Activated T-helper 17 cell treated with anti-CD3 and anti-CD28 coated beads, Interleukin-2, amount 50 U/mL, for 72 hours (primary cell): ENCODE measurements around the gene MAGI1. TPM values are rescaled to one million over a fixed set of nuclear protein-coding genes. Genes with fewer than 3 reads are reported as not detected.
"Not testable (repeated sequence)": the region's sequence is repeated elsewhere in the genome, so short reads cannot be mapped to it uniquely, and the experiment has no call there.

Source experiments
- ATAC-seq: fragments of 150-1000 bp; cut with Tn5 transposase; replicated peaks from 2 replicates; pipeline ENCODE4 v1.10.0; 2021; ENCODE audit warnings: mild to moderate bottlenecking, moderate library complexity
- H3K27ac Mint-ChIP-seq: one replicate; pipeline ENCODE4 v1.8.0; 2022; ENCODE audit warnings: mixed read lengths
- H3K27me3 Mint-ChIP-seq: one replicate; pipeline ENCODE4 v1.8.0; 2022; ENCODE audit warnings: mixed read lengths
- H3K36me3 Mint-ChIP-seq: one replicate; pipeline ENCODE4 v1.8.0; 2022; ENCODE audit warnings: low read depth, mild to moderate bottlenecking, mixed read lengths
- H3K4me1 Mint-ChIP-seq: one replicate; pipeline ENCODE4 v1.8.0; 2022; ENCODE audit warnings: mixed read lengths
- H3K4me3 Mint-ChIP-seq: one replicate; pipeline ENCODE4 v1.8.0; 2022; ENCODE audit warnings: mild to moderate bottlenecking, mixed read lengths
- H3K9me3 Mint-ChIP-seq: one replicate; pipeline ENCODE4 v1.8.0; 2022; ENCODE audit warnings: mixed read lengths
- total RNA-seq, 2 donors: library from RNA; stranded (reverse); gene quantifications; one replicate each; pipeline ENCODE4 v1.2.3, GENCODE V29; 2022

The MAGI1 gene
- total RNA-seq, 2 donors from 2014 or later = 0.06 TPM; not detected in 1

DNA sequence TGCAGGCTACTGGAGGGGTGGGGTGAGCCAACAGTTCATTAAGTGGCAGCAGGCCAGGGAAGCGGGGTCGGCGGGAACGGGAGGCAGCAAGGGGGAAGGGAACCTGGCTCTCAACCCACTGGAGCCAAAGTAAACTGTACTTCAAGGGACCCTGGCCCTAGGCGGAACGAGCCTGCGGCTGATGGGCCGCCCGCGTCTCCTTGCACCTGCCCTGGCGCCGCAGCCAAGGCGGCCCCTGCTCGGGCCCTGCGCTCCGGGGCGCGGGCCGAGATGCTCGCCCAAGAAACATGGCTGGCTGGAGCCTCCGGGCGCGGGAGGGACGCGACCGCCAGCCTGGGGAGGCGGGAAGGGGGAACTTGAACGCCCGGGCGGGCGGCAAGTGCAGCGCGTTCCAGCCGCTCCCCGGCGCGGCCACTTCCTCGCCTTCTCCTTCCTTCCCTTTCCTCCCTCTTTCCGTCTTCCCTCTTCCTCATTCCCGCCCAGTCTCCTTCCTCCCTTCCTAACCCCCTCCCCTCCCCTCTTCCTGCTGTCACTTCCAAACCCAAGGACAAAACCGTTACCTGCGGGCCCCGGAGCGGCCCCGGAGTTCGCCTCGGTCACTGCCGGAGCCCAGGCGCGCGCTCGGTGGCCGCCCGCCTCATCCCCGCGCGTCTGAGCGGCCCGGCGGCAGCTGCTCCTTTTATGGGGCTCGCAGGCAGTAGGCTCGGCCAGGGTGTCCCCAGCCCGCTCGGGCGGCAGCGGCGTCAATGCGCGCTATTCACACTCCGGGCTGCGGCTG lies 489.7 kb downstream of the MAGI1 start:
- Mint-ChIP-seq H3K27me3 (peaks cover 6% of the 10 kb centered on the region), H3K9me3 (no peaks in the 10 kb centered on the region), H3K4me3 (no peak overlapping the region), H3K27ac (no peak overlapping the region), H3K36me3 (no peaks in the 10 kb centered on the region), H3K4me1 (no peaks in the 10 kb centered on the region)
- no peak for ATAC-seq

DNA sequence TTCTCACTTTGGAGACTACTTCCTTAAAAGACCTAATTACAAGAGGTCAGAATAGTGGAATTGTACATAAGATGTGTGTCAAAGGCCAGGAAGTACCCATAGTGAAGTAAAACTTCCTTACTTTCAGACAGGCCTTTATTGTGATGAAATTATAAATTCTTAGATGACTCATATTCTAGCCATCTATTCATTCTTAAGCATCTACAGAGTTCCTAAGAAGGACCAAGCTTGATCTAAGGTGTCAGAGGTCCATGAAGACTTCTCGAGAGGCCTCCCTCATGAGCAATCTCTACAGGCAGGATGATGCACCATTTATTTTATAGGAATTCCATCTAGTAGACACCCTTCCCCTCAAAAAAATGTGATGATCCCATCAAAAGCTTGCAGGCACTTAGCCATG lies 493.3 kb downstream of the MAGI1 start:
- Mint-ChIP-seq H3K27me3 (peaks cover 5% of the 10 kb centered on the region), H3K36me3 (no peaks in the 10 kb centered on the region), H3K4me3 (no peak overlapping the region), H3K27ac (no peak overlapping the region), H3K9me3 (no peaks in the 10 kb centered on the region), H3K4me1 (no peaks in the 10 kb centered on the region)
- ATAC-seq = no peak

DNA sequence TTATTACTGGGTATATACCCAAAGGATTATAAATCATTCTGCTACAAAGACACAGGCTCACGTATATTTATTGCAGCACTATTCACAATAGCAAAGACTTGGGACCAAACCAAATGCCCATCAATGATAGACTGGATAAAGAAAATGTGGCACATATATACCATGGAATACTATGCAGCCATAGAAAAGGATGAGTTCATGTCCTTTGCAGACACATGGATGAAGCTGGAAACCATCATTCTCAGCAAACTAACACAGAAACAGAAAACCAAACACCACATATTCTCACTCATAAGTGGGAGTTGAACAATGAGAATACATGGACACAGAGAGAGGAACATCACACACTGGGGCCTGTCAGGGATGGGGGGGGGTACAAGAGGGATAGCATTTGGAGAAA lies 495.3 kb downstream of the MAGI1 start:
- not testable (repeated sequence) for H3K27me3 Mint-ChIP-seq, ATAC-seq, H3K4me3 Mint-ChIP-seq, H3K4me1 Mint-ChIP-seq, H3K36me3 Mint-ChIP-seq, H3K9me3 Mint-ChIP-seq, H3K27ac Mint-ChIP-seq

DNA sequence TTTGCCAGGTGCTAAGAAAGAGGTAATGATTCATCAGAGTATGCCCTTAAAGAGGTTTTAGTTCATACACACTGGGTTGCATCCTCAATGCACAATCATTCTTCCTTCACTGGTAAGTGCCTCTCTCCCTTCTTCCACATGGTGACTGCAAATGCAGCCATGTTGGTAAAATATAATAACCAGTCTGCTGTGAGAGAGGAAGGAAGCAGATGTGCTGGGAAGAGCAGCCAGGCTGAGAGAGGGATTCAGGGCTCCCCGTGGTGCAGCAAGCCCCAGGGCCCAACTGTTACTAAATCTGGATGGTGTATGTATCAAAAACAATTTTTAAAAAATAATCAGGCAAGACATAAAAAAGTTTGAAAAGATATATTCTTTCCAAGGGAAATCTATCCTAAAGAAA lies 498.1 kb downstream of the MAGI1 start:
- Mint-ChIP-seq H3K4me1 (no peaks in the 10 kb centered on the region), H3K27ac (no peak overlapping the region)
- ATAC-seq = no peak

DNA sequence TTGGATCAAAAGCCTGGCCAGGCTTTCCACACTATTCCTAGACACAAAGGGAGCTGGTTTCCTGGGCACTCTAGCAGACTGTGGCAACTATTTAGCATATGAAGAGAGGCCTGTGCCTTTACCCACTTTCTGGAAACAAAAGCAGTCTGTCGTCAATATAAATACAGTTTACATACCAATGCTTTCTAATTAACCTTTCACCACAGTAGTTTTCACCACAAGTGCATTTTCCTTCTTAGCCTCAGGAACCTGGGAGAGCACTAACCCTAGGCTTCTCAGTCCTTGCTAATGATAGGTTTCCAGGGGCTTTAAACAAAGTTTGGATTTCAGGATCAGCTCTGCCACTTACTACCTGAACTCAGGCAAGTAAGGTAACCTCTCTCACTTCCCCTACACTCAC lies 499.1 kb downstream of the MAGI1 start:
- Mint-ChIP-seq H3K9me3 (no peaks in the 10 kb centered on the region), H3K27me3 (no peaks in the 10 kb centered on the region), H3K4me1 (no peaks in the 10 kb centered on the region), H3K4me3 (no peak overlapping the region), H3K36me3 (no peaks in the 10 kb centered on the region), H3K27ac (no peak overlapping the region)
- no peak for ATAC-seq

More for the DNA sequence above, 498.1 kb downstream of the MAGI1 start:
- H3K27me3 Mint-ChIP-seq = no peaks in the 10 kb centered on the region
- H3K4me3 Mint-ChIP-seq = no peak overlapping the region
- no peaks in the 10 kb centered on the region for H3K9me3 Mint-ChIP-seq
- no peaks in the 10 kb centered on the region for H3K36me3 Mint-ChIP-seq

DNA sequence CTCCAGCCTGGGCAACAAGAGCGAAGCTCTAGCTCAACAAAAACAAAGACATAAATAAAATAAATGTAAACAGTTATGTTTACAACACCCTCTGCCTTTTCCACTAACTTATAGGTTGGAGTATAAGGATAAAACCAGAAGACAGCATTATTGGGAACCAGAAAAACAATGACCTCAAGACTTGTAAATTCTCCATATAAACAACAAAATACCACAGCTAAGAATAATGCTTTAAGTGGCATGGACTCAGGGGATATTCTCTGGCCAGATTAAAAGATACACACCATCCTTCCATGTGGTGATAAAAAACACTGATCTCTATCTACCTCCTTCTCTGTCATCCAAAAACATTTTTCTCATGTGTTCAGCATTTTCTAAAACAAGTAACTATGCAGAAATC lies 500.6 kb downstream of the MAGI1 start:
- Mint-ChIP-seq H3K27ac (no peak overlapping the region), H3K27me3 (no peaks in the 10 kb centered on the region), H3K4me1 (no peaks in the 10 kb centered on the region), H3K9me3 (no peaks in the 10 kb centered on the region), H3K4me3 (no peak overlapping the region), H3K36me3 (no peaks in the 10 kb centered on the region)
- ATAC-seq = no peak

DNA sequence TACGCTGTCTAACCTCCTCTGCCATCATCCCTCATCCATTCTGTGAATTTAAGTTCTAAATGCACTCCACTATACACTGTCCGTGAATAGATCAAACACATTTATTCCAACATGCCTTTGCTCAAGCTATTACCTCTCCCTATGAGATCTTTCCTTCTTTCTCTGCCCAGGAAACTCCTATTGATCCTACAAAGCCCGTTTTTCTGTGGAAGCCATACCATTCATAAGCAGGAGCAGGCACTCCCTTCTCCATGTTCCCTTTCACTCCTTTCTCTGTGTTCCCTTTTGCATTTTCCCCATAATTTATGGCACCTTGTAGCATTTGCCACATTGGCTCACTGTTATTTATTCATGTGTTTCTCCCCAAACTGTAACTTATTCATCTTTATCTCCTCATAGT lies 501.6 kb downstream of the MAGI1 start:
- Mint-ChIP-seq H3K4me3 (no peak overlapping the region), H3K27me3 (no peaks in the 10 kb centered on the region), H3K27ac (no peak overlapping the region), H3K9me3 (no peaks in the 10 kb centered on the region), H3K4me1 (no peaks in the 10 kb centered on the region), H3K36me3 (no peaks in the 10 kb centered on the region)
- ATAC-seq = no peak

DNA sequence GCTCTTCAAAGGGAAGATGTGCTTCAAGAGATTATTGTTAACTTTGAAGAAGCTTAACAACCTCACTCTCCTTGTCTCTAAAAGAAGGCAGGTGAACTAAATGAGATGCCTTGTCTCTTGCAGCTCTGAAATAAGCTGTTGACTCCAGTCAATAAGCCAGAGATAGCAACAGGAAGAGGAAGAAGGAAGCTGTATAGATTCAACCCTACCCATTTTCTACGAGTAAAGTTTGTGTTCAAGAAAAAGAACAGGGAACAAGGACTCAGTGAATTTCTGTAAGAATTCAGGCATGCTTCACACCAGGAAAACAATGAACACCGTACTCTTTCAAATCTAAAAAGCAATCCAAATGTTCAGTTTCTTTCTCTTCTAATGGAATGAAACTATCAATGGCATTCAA lies 503.5 kb downstream of the MAGI1 start:
- Mint-ChIP-seq H3K4me1 (no peaks in the 10 kb centered on the region), H3K36me3 (no peaks in the 10 kb centered on the region), H3K9me3 (no peaks in the 10 kb centered on the region), H3K4me3 (no peak overlapping the region), H3K27ac (no peak overlapping the region), H3K27me3 (no peaks in the 10 kb centered on the region)
- ATAC-seq = no peak

DNA sequence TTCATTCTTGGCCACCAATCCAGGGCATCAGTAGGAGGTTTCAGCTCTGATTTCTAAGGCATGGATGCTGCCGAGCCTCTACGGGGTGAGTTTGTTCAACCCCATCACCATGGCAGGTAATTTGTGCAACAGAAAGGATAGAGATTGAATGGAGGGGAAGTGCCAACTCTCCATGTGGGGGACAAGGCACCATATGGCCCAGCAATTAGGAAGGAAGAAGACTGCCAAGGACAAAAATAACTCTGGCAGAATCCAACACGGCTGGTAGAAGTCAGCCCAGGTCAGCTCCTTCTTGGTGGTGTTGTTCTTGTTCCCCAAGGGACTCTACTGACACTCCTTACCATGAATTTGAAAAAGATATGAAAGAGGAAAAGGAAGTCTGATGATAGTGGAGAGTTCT lies 503.9 kb downstream of the MAGI1 start:
- no peaks in the 10 kb centered on the region for H3K9me3 Mint-ChIP-seq
- no peak overlapping the region for H3K27ac Mint-ChIP-seq
- H3K36me3 Mint-ChIP-seq = no peaks in the 10 kb centered on the region
- no peaks in the 10 kb centered on the region for H3K27me3 Mint-ChIP-seq
- H3K4me1 Mint-ChIP-seq = no peaks in the 10 kb centered on the region
- H3K4me3 Mint-ChIP-seq = no peak overlapping the region
- no peak for ATAC-seq

DNA sequence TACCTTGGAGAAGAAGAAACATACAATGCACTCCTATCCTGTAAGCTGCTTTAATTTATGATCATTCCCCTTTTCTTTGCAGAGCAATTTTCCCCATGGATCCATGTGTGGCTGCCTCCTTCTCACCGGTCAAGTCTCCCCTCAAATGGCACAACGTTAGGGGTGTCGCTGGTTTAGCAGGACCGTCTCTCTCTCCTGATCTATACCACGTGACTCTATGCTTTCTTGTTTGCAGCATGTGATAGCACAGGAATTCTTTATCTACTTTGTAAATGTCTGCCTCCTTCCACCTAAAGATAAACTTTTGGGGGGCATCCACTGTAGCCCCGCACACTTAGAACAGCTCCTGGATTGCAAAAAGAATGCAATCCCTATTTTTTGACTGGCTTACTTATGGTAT lies 506.0 kb downstream of the MAGI1 start:
- H3K27ac Mint-ChIP-seq = no peak overlapping the region
- no peaks in the 10 kb centered on the region for H3K36me3 Mint-ChIP-seq
- H3K4me1 Mint-ChIP-seq = no peaks in the 10 kb centered on the region
- H3K9me3 Mint-ChIP-seq = no peaks in the 10 kb centered on the region
- H3K4me3 Mint-ChIP-seq = no peak overlapping the region
- H3K27me3 Mint-ChIP-seq = no peaks in the 10 kb centered on the region
- no peak for ATAC-seq

DNA sequence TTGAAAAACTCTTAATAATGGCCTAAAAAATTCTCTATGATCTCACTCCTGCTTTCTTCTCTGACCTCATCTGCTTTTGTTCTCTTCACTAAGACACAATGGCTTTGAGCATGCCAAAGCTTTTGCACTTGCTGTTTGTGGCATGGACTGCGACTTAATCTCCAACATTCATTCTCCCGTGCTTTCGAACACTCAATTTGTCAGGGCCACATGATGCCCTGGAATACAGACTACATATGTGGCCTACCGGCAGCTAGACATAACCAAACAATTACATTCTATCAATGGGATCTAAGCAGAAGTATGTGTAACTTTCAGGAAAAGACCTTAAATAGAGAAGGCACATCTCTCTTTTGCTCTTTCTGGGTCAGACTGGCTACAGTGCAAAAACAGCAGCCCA lies 506.5 kb downstream of the MAGI1 start:
- Mint-ChIP-seq H3K9me3 (no peaks in the 10 kb centered on the region), H3K4me1 (no peaks in the 10 kb centered on the region), H3K27ac (no peak overlapping the region), H3K27me3 (no peaks in the 10 kb centered on the region), H3K36me3 (no peaks in the 10 kb centered on the region), H3K4me3 (no peak overlapping the region)
- no peak for ATAC-seq

DNA sequence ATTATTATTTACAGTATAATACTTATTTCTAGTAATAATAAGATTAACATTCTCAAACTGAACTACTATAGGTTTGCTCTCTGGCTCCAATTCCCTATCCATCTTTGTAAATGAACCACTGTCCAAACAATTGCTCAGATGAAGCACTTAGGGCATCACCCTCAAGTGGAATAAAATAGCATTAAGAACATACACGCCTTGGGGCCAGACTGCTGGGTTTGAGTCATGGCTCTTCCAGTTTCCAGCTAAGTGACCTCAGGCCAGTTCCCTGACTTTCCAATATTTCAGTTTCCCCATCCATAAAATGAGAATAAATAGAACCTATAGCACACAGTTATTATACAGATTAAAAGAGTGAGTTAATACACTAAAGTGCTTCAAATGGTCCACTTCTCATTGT lies 507.2 kb downstream of the MAGI1 start:
- H3K36me3 Mint-ChIP-seq = no peaks in the 10 kb centered on the region
- H3K9me3 Mint-ChIP-seq = no peaks in the 10 kb centered on the region
- H3K4me1 Mint-ChIP-seq = no peaks in the 10 kb centered on the region
- H3K4me3 Mint-ChIP-seq = no peak overlapping the region
- no peak overlapping the region for H3K27ac Mint-ChIP-seq
- H3K27me3 Mint-ChIP-seq = no peaks in the 10 kb centered on the region
- ATAC-seq = no peak

DNA sequence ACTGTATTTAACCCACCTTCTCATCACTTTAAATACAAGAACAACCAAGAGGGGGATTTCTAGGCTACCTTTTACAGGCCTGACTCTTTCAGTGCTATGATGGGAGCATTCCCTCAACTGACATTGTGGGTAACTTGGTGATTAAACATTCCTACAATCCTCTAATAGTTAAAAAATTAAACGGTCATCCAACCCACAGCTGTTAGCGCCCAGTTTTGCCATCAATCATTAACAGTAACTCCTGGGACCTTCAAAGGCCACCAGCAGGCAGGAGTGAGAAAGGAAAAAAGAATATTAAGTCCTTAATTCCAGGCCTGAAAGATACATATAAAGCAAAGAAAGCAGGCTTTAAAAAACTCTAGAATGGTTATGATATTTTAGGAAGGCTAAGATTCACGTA lies 512.1 kb downstream of the MAGI1 start:
- Mint-ChIP-seq H3K9me3 (no peaks in the 10 kb centered on the region), H3K4me1 (no peaks in the 10 kb centered on the region), H3K4me3 (no peak overlapping the region), H3K36me3 (no peaks in the 10 kb centered on the region), H3K27me3 (no peaks in the 10 kb centered on the region), H3K27ac (no peak overlapping the region)
- ATAC-seq = no peak

DNA sequence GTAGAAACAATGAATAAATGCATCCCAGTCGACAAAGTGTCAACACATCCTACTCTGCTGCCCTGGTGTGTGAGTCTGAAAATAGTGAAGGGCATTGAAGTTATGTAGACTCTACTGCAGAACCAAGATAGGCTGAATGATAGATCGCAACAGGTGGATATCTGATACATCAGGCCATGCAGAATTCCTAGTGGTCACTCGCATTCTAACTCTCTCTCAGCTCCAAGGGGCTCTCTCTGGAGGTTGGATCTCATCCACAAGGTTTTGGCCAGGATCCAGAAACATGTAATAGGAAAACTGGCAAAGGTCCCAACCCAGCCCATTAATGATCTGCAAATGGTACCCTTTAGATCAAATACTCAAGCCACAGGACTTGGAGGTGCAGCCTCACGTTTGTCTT lies 514.1 kb downstream of the MAGI1 start:
- Mint-ChIP-seq H3K36me3 (no peaks in the 10 kb centered on the region), H3K4me1 (no peaks in the 10 kb centered on the region), H3K27ac (no peak overlapping the region), H3K27me3 (no peaks in the 10 kb centered on the region), H3K4me3 (no peak overlapping the region), H3K9me3 (peaks cover 3% of the 10 kb centered on the region)
- ATAC-seq = no peak

DNA sequence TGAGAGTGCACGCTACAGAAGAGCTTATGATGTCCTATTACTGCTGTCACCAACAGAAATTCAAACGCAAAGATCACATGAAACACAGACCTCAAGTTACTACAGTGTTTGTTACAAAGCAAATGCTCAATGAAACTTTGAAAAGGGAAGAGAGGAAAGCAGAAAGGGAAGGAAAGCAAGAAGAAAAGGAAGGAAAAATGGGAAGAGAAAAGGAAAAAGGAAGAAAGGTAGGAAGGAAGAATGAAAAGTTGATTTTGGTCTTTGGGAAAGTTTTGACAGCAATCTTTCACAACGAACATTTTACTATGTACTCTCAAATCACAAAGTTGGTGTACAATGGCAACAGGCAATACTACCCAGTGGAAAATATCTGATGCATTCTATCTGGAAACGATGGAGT lies 514.8 kb downstream of the MAGI1 start:
- Mint-ChIP-seq H3K4me1 (no peaks in the 10 kb centered on the region), H3K36me3 (no peaks in the 10 kb centered on the region), H3K27me3 (no peaks in the 10 kb centered on the region), H3K9me3 (peaks cover 3% of the 10 kb centered on the region), H3K27ac (no peak overlapping the region), H3K4me3 (no peak overlapping the region)
- no peak for ATAC-seq

DNA sequence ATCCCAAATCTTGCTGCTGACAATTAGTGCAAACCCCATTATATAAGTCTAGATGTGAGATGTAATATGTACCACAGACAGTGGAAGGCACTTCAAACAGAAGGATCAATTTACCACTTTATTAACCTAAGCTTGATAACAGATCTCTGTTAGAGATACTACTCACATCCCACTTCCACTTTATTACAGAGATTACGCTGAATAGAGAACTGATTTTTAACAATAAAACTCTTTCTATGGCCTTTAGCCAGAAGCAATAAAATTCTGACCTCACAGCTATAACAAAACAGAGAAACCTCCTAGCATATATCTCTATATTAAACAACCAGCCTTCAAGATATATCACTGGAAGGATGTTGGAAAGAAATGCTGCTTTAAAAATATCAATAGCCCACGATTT lies 517.7 kb downstream of the MAGI1 start:
- no peak for ATAC-seq
- Mint-ChIP-seq H3K27me3 (no peaks in the 10 kb centered on the region), H3K4me3 (no peak overlapping the region), H3K4me1 (no peaks in the 10 kb centered on the region), H3K36me3 (no peaks in the 10 kb centered on the region), H3K27ac (no peak overlapping the region), H3K9me3 (peaks cover 11% of the 10 kb centered on the region)
